Loucy (cell line): ENCODE results near the gene PLEKHA5.

Experiments
- H2AFZ ChIP-seq: fragments of 200-600 bp; sonication (generic); 2 replicates; pipeline ENCODE4 v1.6.0; 2016; ENCODE audit warnings: antibody characterized with exemption, mild to moderate bottlenecking, low read length, moderate library complexity
- H3F3A ChIP-seq: fragments of 200-600 bp; 2 replicates; pipeline ENCODE4 v1.6.0; 2016; ENCODE audit warnings: antibody characterized with exemption, low read depth, mild to moderate bottlenecking
- H3K27me3 ChIP-seq: fragments of 200-600 bp; sonication (generic); 2 replicates; pipeline ENCODE4 v1.6.1; 2014; ENCODE audit warnings: low read length, mild to moderate bottlenecking; ENCODE audit not compliant: insufficient read depth, poor library complexity, severe bottlenecking
- H3K36me3 ChIP-seq: fragments of 200-600 bp; sonication (generic); 2 replicates; pipeline ENCODE4 v1.6.1; 2016; ENCODE audit warnings: low read length; ENCODE audit not compliant: insufficient read depth
- H3K4me1 ChIP-seq: fragments of 200-600 bp; sonication (generic); 2 replicates; pipeline ENCODE4 v1.5.1; 2014; ENCODE audit warnings: low read length, mild to moderate bottlenecking; ENCODE audit not compliant: insufficient read depth, poor library complexity, severe bottlenecking
- H3K4me2 ChIP-seq: fragments of 200-600 bp; sonication (generic); 2 replicates; pipeline ENCODE4 v1.6.0; 2014; ENCODE audit warnings: antibody characterized with exemption, low read length, low read depth, mild to moderate bottlenecking; ENCODE audit not compliant: poor library complexity, severe bottlenecking
- H3K4me3 ChIP-seq: fragments of 200-600 bp; sonication (generic); 2 replicates; pipeline ENCODE4 v1.5.1; 2014; ENCODE audit warnings: low read length, mild to moderate bottlenecking, mixed read lengths; ENCODE audit not compliant: poor library complexity, severe bottlenecking
- H3K79me2 ChIP-seq: fragments of 200-600 bp; sonication (generic); 2 replicates; pipeline ENCODE4 v1.6.1; 2014; ENCODE audit warnings: low read length; ENCODE audit not compliant: insufficient read depth
- H3K9ac ChIP-seq: fragments of 200-600 bp; sonication (generic); 2 replicates; pipeline ENCODE4 v1.6.0; 2014; ENCODE audit warnings: mild to moderate bottlenecking, low read depth, low read length, moderate library complexity; ENCODE audit not compliant: poor library complexity, severe bottlenecking
- H3K9me2 ChIP-seq: fragments of 200-600 bp; sonication (generic); replicated peaks from 2 replicates; pipeline ENCODE4 v1.6.1; 2016; ENCODE audit warnings: low read depth, low read length, mixed read lengths
- H3K9me3 ChIP-seq: fragments of 200-600 bp; sonication (generic); 2 replicates; pipeline ENCODE4 v1.6.1; 2014; ENCODE audit warnings: mild to moderate bottlenecking, antibody characterized with exemption, low read length, low read depth; ENCODE audit not compliant: insufficient read depth
- H4K20me1 ChIP-seq: fragments of 200-600 bp; sonication (generic); 2 replicates; pipeline ENCODE4 v1.6.0; 2014; ENCODE audit warnings: antibody characterized with exemption, low read length, mild to moderate bottlenecking; ENCODE audit not compliant: insufficient read depth, poor library complexity, severe bottlenecking
- EZH2phosphoT487 ChIP-seq: fragments of 200-600 bp; IDR thresholded peaks from 2 replicates; pipeline ENCODE4 v1.6.1; 2018; ENCODE audit warnings: antibody characterized with exemption, mild to moderate bottlenecking, moderate library complexity, borderline replicate concordance
- TF ChIP-seq, protein P1 (sequence below): fragments of 200-600 bp; sonication (generic); conservative IDR thresholded peaks from 2 replicates; pipeline ENCODE4 v1.5.1; 2014; ENCODE audit warnings: mild to moderate bottlenecking, antibody characterized with exemption, low read length

PLEKHA5 gene

DNA sequence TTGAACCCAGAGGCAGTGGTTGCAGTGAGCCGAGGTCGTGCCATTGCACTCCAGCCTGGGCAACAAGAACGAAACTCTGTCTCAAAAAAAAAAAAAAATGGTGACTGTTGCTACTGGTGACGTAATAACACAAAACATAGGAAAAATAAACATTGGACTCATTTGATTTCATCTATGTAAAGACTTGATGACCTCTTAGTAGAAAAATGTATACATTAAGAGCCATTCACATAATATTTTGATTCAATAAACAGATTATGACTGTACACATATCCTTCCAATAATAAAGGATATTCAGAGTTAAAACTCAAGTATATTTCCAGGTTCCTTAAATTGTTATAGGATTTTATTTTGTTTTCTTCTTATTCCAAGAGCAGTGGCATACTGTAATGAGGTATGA, 244.1 kb downstream of the PLEKHA5 start:
- H3K4me2 ChIP-seq, result no peak overlapping the region
- no peak overlapping the region for H2AFZ ChIP-seq
- H3K4me3 ChIP-seq, result no peak overlapping the region
- no peaks in the 10 kb centered on the region for H3K27me3 ChIP-seq
- no peak overlapping the region for H3K9ac ChIP-seq
- 0 out of 2 replicates have a peak, but pooled peaks cover 2% of the 10 kb centered on the region for H3K36me3 ChIP-seq
- H4K20me1 ChIP-seq, result no peaks in the 10 kb centered on the region
- no peaks in the 10 kb centered on the region for H3K9me2 ChIP-seq
- H3F3A ChIP-seq, result no peaks in the 10 kb centered on the region
- no peaks in the 10 kb centered on the region for H3K79me2 ChIP-seq
- TF ChIP-seq, protein P1, sequence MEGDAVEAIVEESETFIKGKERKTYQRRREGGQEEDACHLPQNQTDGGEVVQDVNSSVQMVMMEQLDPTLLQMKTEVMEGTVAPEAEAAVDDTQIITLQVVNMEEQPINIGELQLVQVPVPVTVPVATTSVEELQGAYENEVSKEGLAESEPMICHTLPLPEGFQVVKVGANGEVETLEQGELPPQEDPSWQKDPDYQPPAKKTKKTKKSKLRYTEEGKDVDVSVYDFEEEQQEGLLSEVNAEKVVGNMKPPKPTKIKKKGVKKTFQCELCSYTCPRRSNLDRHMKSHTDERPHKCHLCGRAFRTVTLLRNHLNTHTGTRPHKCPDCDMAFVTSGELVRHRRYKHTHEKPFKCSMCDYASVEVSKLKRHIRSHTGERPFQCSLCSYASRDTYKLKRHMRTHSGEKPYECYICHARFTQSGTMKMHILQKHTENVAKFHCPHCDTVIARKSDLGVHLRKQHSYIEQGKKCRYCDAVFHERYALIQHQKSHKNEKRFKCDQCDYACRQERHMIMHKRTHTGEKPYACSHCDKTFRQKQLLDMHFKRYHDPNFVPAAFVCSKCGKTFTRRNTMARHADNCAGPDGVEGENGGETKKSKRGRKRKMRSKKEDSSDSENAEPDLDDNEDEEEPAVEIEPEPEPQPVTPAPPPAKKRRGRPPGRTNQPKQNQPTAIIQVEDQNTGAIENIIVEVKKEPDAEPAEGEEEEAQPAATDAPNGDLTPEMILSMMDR, result no peak
- no peak for TF ChIP-seq EZH2phosphoT487
- H3K9me3 ChIP-seq, result no peaks in the 10 kb centered on the region
- no peaks in the 10 kb centered on the region for H3K4me1 ChIP-seq

DNA sequence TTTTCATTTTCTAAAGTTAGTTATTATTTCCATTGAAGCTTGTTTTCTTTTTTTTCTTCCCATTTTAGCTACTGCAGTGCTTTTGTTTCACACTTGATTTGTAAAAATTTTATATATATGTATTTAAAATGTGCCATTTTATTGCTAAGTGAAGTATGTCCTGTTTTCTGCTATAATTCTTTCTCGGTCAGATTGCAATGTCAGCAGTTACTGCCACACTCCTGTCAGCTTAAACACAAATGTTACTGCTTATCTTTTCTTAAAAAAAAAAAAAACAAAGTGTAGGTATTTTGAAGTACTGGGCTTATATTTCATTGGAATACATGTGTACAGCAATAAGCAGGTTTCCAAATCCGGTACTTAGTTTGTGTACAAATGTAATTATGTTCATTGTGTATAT, 246.4 kb downstream of the PLEKHA5 start:
- Histone ChIP-seq H3K27me3 (no peaks in the 10 kb centered on the region), H3K4me3 (no peak overlapping the region), H3K9me3 (no peaks in the 10 kb centered on the region), H4K20me1 (no peaks in the 10 kb centered on the region), H2AFZ (no peak overlapping the region), H3K4me2 (no peak overlapping the region), H3K9ac (no peak overlapping the region), H3K9me2 (no peaks in the 10 kb centered on the region), H3K4me1 (no peaks in the 10 kb centered on the region), H3K36me3 (0 out of 2 replicates have a peak, but pooled peaks cover 2% of the 10 kb centered on the region), H3F3A (no peaks in the 10 kb centered on the region), H3K79me2 (no peaks in the 10 kb centered on the region)
- TF ChIP-seq, protein P1, result no peak
- TF ChIP-seq EZH2phosphoT487, result no peak

DNA sequence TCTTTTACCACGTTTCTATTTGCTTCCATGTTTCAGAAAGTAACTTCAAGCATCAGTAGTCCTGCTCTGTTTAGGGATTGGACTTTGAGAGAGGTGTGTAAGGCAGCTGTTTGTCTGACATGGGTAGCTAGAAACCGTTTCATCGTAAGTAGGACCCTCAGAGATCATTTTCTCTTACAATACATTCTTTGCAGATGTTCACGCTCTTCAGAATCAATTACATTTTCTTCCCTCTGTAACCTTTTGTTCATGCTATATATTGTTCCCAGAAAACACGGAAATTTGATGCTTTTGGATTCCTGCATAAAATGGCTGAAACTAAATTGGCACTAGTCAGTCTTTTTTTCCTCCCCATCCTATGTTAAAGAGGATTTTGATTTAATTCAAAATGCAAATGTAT, 247.2 kb downstream of the PLEKHA5 start:
- Histone ChIP-seq H3K36me3 (0 out of 2 replicates have a peak, but pooled peaks cover 2% of the 10 kb centered on the region), H3K27me3 (no peaks in the 10 kb centered on the region)

More for the DNA sequence above, 247.2 kb downstream of the PLEKHA5 start:
- Histone ChIP-seq H4K20me1 (no peaks in the 10 kb centered on the region), H2AFZ (no peak overlapping the region), H3K4me2 (no peak overlapping the region), H3K9ac (no peak overlapping the region), H3K9me3 (no peaks in the 10 kb centered on the region), H3K4me3 (no peak overlapping the region), H3K9me2 (no peaks in the 10 kb centered on the region), H3K4me1 (no peaks in the 10 kb centered on the region), H3K79me2 (no peaks in the 10 kb centered on the region), H3F3A (no peaks in the 10 kb centered on the region)
- TF ChIP-seq EZH2phosphoT487, result no peak
- TF ChIP-seq, protein P1, result no peak
